ENCODE measurements around the gene SCPEP1. TPM values are rescaled to one million over a fixed set of nuclear protein-coding genes. Genes with fewer than 3 reads are reported as not detected.

The SCPEP1 gene
- total and polyA plus RNA-seq, 10 of the 15 experiments (the other 5 are each of a cell fraction or from before 2014, with no cell fraction given), result 31.2 to 80.2 (median 40.7) TPM

DNA sequence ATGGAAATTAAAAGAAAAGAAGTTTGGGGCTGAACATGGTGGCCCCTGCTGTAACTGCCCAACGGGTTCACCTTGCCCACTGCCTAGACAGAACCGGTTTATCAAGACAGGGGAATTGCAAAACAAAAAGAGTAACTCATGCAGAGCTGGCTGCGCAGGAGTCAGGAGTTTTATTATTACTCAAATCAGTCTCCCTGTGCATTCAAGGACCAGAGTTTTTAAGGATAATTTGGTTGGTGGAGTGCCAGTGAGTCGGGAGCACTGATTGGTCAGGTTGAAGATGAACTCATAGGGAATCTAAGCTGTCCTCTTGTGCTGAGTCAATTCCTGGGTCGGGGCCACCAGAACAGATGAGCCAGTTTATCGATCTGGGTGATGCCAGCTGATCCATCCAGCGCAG lies 4.4 kb upstream of the SCPEP1 start:
- ATAC-seq, result no peak
- no peak overlapping the region for H3K4me3 ChIP-seq
- H3K79me2 ChIP-seq (ENCODE audit: control insufficient read depth, insufficient read depth, low read length), result peaks cover 3% of the 10 kb centered on the region; the same call in 1 of the 2 replicates
- H3K9ac ChIP-seq (ENCODE audit: control insufficient read depth, insufficient read depth, low read length), result no peak overlapping the region
- no peaks in the 10 kb centered on the region for H3K4me1 ChIP-seq (ENCODE audit: control insufficient read depth, insufficient read depth, low read length)
- no peaks in the 10 kb centered on the region for H3K27me3 ChIP-seq (replicated peaks in 1 of 2; ENCODE audit: control insufficient read depth in 2 of 2, insufficient read depth in 2 of 2, low read length in 1 of 2)
- in situ Hi-C loops (cut with MboI) (no loop called here), intact Hi-C loops (cut with micrococcal nuclease; ENCODE audit: unreplicated experiment) (no loop called here)
- POLR2A ChIA-PET, result no interaction called here
- WGBS (ENCODE audit: insufficient coverage, insufficient replicate concordance, low lambda C conversion rate, missing lambda C conversion rate), result 63% methylated on average over 7 of the region's 7 CpGs
- FAIRE-seq, result no peak
- no peak for DNase-seq (ENCODE audit: low read depth, low spot score)
- H3K4me2 ChIP-seq (ENCODE audit: control insufficient read depth, insufficient read depth), result no peak overlapping the region
- no peaks in the 10 kb centered on the region for H4K20me1 ChIP-seq (ENCODE audit: control insufficient read depth, insufficient read depth)
- SMC1A ChIA-PET (ENCODE audit: uncharacterized antibody, unreplicated experiment), result no interaction called here
- BruUV-seq (replicated peaks), result no TSS peak
- H3K27ac ChIP-seq (ENCODE audit: control insufficient read depth, insufficient read depth), result no peak overlapping the region
- CTCF ChIA-PET, result no interaction called here
- no peaks in the 10 kb centered on the region for H3K36me3 ChIP-seq (ENCODE audit: control insufficient read depth in 2 of 2, insufficient read depth in 2 of 2, low read length in 1 of 2)
- TF ChIP-seq ZBTB4 (CRISPR knock-in tag; IDR thresholded peaks at IDR 0.05), result no peak
- RAD21 ChIA-PET (ENCODE audit: unreplicated experiment), result no interaction called here
- no peak overlapping the region for H2AFZ ChIP-seq (ENCODE audit: control insufficient read depth, low read depth, low read length)
- no peaks in the 10 kb centered on the region for H3K9me3 ChIP-seq (replicated peaks; ENCODE audit: control insufficient read depth, insufficient read depth, low read length)

DNA sequence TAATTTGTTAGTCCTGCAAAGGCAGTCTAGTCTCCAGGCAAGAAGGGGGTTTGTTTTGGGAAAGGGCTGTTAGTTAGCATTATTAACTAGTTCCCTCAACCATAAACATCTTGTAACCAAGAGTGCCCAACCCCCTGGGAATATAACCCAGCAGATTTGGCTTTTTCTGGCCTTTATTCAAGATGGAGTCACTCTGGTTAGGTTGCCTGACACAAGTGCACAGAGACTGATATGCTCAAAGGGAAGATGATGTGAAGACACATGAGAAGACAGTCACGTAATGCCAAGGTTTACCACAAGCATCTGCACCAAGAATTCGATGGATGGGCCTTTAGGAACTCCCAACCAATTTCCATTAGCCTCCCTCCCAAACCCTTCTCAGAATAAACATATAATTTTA lies 3.9 kb upstream of the SCPEP1 start:
- Histone ChIP-seq H4K20me1 (ENCODE audit: control insufficient read depth, insufficient read depth) (no peaks in the 10 kb centered on the region), H3K36me3 (ENCODE audit: control insufficient read depth in 2 of 2, insufficient read depth in 2 of 2, low read length in 1 of 2) (no peaks in the 10 kb centered on the region), H3K27me3 (replicated peaks in 1 of 2; ENCODE audit: control insufficient read depth in 2 of 2, insufficient read depth in 2 of 2, low read length in 1 of 2) (no peaks in the 10 kb centered on the region), H3K27ac (ENCODE audit: control insufficient read depth, insufficient read depth) (no peak overlapping the region), H3K9me3 (replicated peaks; ENCODE audit: control insufficient read depth, insufficient read depth, low read length) (no peaks in the 10 kb centered on the region), H3K79me2 (ENCODE audit: control insufficient read depth, insufficient read depth, low read length) (peaks cover 8% of the 10 kb centered on the region; the same call in 1 of the 2 replicates), H3K4me3 (no peak overlapping the region), H3K9ac (ENCODE audit: control insufficient read depth, insufficient read depth, low read length) (no peak overlapping the region), H2AFZ (ENCODE audit: control insufficient read depth, low read depth, low read length) (no peak overlapping the region), H3K4me1 (ENCODE audit: control insufficient read depth, insufficient read depth, low read length) (no peaks in the 10 kb centered on the region; the same call in 1 of the 2 replicates), H3K4me2 (ENCODE audit: control insufficient read depth, insufficient read depth) (no peak overlapping the region)
- 37% methylated on average over 2 of the region's 2 CpGs for WGBS (ENCODE audit: insufficient coverage, insufficient replicate concordance, low lambda C conversion rate, missing lambda C conversion rate)
- intact Hi-C loops (cut with micrococcal nuclease; ENCODE audit: unreplicated experiment) (no loop called here), in situ Hi-C loops (cut with MboI) (no loop called here)
- ATAC-seq, result no peak
- SMC1A ChIA-PET (ENCODE audit: uncharacterized antibody, unreplicated experiment), result no interaction called here
- DNase-seq (ENCODE audit: low read depth, low spot score), result no peak
- no peak for TF ChIP-seq CBX3 (IDR thresholded peaks at IDR 0.05; ENCODE audit: borderline replicate concordance, low read depth)
- no peak for TF ChIP-seq E2F4 (IDR thresholded peaks at IDR 0.05; ENCODE audit: low read depth, low read length)
- TF ChIP-seq MEF2A (IDR thresholded peaks at IDR 0.05; ENCODE audit: insufficient read depth, low read depth, low read length), result no peak
- TF ChIP-seq BACH1 (IDR thresholded peaks at IDR 0.05; ENCODE audit: borderline replicate concordance), result no peak
- no peak for TF ChIP-seq NFYA (IDR thresholded peaks at IDR 0.05; ENCODE audit: borderline replicate concordance, low read depth, low read length)
- TF ChIP-seq SUPT20H (IDR thresholded peaks at IDR 0.05; ENCODE audit: borderline replicate concordance, control insufficient read depth, low read depth, low read length), result no peak
- TF ChIP-seq IKZF1 (conservative IDR thresholded peaks at IDR 0.05), result no peak
- no peak for TF ChIP-seq ZNF207 (IDR thresholded peaks at IDR 0.05; ENCODE audit: borderline replicate concordance)
- RAD21 ChIA-PET (ENCODE audit: unreplicated experiment), result no interaction called here
- BruUV-seq (replicated peaks), result no TSS peak
- CTCF ChIA-PET, result no interaction called here
- no peak for FAIRE-seq
- POLR2A ChIA-PET, result no interaction called here
